Right lobe of liver (tissue), 6 donors: ENCODE measurements around the gene NMNAT2. TPM values are rescaled to one million over a fixed set of nuclear protein-coding genes. Genes with fewer than 3 reads are reported as not detected.

Source experiments
- ATAC-seq, 4 donors: fragments of 200-7000 bp; cut with Tn5 transposase; one replicate each; pipeline ENCODE4 v1.9.1; 2020; ENCODE audit warnings: mild to moderate bottlenecking in 4 of 4, moderate library complexity in 4 of 4
- DNase-seq, 3 donors: peaks; one replicate each; pipeline ENCODE4 v3.0.0-alpha.2; 2020
- H3K27ac ChIP-seq, 3 donors: fragments of 200-600 bp; one replicate each; pipeline ENCODE4 v1.8.0; 2022
- H3K27me3 ChIP-seq, 2 donors: fragments of 200-600 bp; one replicate each; pipeline ENCODE4 v1.8.0; 2022
- H3K36me3 ChIP-seq, 4 donors: fragments of 200-600 bp; sonication (generic) in 1 of 4; one replicate each; pipeline versions ENCODE4 v1.5.1 to v1.8.0; 2017 to 2022; ENCODE audit warnings: control low read depth in 1 of 4
- H3K4me1 ChIP-seq, 4 donors: fragments of 200-600 bp; sonication (generic) in 1 of 4; one replicate each; pipeline versions ENCODE4 v1.5.1 to v1.8.0; 2017 to 2022; ENCODE audit warnings: control low read depth in 1 of 4
- H3K4me3 ChIP-seq, 3 donors: fragments of 200-600 bp; one replicate each; pipeline ENCODE4 v1.8.0; 2022
- H3K9me3 ChIP-seq, 4 donors: fragments of 200-600 bp; sonication (generic) in 1 of 4; one replicate each; pipeline versions ENCODE4 v1.5.1 to v1.8.0; 2017 to 2022; ENCODE audit warnings: control low read depth in 1 of 4
- CTCF ChIP-seq, 4 donors: fragments of 200-600 bp in 3 of 4; fragments of 450-650 bp in 1 of 4; IDR thresholded peaks; one replicate each; pipeline versions ENCODE4 v1.5.1 to v1.8.0; 2016 to 2022; ENCODE audit warnings: antibody characterized with exemption in 4 of 4, mild to moderate bottlenecking in 2 of 4
- POLR2A ChIP-seq: fragments of 450-650 bp; IDR thresholded peaks from one replicate; pipeline ENCODE4 v1.6.1; 2017; ENCODE audit warnings: antibody characterized with exemption, mild to moderate bottlenecking
- WGBS: methylation state at CpG from one replicate; pipeline ENCODE4 v1.1.6; 2018; ENCODE audit warnings: low coverage, low lambda C conversion rate; ENCODE audit not compliant: insufficient coverage; ENCODE audit errors: missing lambda C conversion rate; 5-methylcytosine and 5-hydroxymethylcytosine counted together
- intact Hi-C, 2 donors: fragments of 100-400 bp; cut with DNase I; formaldehyde crosslinking; loops; one replicate each; pipeline versions ENCODE4 v1.11.2 to v1.14.1; 2022
- total RNA-seq, 6 experiments: library from RNA; depleted of rRNA in 2 of 6; stranded (reverse); fragments of >200 nt in 2 of 6; fragmentation: NEBNext Ultra II Directional in 3 of 6; extraction: Animal tissue kit (Norgen Biotek cat#: 25700) in 3 of 6; gene quantifications; one replicate each; pipeline versions ENCODE4 v1.1.0 to v1.2.4, GENCODE V29; 2016 to 2023
- donor health status: DM: no; HTN: yes; CAD: no.
- donor health status: DM: no; HTN: no; CAD: no.
- donor health status: DM: no; HTN: no; CAD: no.
- donor health status: DM: no; HTN: yes; CAD: no.
- donor health status: DM: no; HTN: yes; CAD: no.

NMNAT2 gene
- total RNA-seq, 6 experiments from 2014 or later: 0.06 to 0.07 (median 0.06) TPM; not detected in 3

GRCh38 chr1:183385340-183386144 lies 32.6 kb downstream of the NMNAT2 start:
- no peaks in the 10 kb centered on the region for H3K9me3 ChIP-seq
- no peaks in the 10 kb centered on the region for H3K4me1 ChIP-seq
- TF ChIP-seq POLR2A: no peak
- no peaks in the 10 kb centered on the region for H3K36me3 ChIP-seq
- ATAC-seq (no peak), DNase-seq (no peak)
- intact Hi-C loops: no loop called here
- no peaks in the 10 kb centered on the region for H3K27me3 ChIP-seq
- no peak overlapping the region for H3K4me3 ChIP-seq
- H3K27ac ChIP-seq: no peak overlapping the region
- WGBS: 73% methylated on average over 6 of the region's 6 CpGs

GRCh38 chr1:183379951-183380350 lies 38.2 kb downstream of the NMNAT2 start:
- ATAC-seq (no peak), DNase-seq (no peak)
- 81% methylated on average over 2 of the region's 2 CpGs for WGBS
- Histone ChIP-seq H3K4me1 (no peaks in the 10 kb centered on the region), H3K9me3 (no peaks in the 10 kb centered on the region), H3K27me3 (no peaks in the 10 kb centered on the region), H3K27ac (no peak overlapping the region), H3K4me3 (no peak overlapping the region), H3K36me3 (no peaks in the 10 kb centered on the region)
- no peak for TF ChIP-seq CTCF (IDR thresholded peaks at IDR 0.05)
- TF ChIP-seq POLR2A: no peak
- intact Hi-C loops: no loop called here

GRCh38 chr1:183375381-183375780 lies 42.8 kb downstream of the NMNAT2 start:
- no peak for ATAC-seq
- Histone ChIP-seq H3K27ac (no peak overlapping the region), H3K27me3 (no peaks in the 10 kb centered on the region), H3K36me3 (no peaks in the 10 kb centered on the region), H3K4me1 (no peaks in the 10 kb centered on the region), H3K9me3 (no peaks in the 10 kb centered on the region), H3K4me3 (no peak overlapping the region)
- intact Hi-C loops: no loop called here
- WGBS: 84% methylated on average over 2 of the region's 2 CpGs
- no peak for DNase-seq
- TF ChIP-seq POLR2A (no peak), CTCF (IDR thresholded peaks at IDR 0.05) (no peak)

- no peak overlapping the region for H3K4me3 ChIP-seq
- H3K9me3 ChIP-seq: no peaks in the 10 kb centered on the region
- DNase-seq: no peak
- H3K4me1 ChIP-seq: no peaks in the 10 kb centered on the region
- peak in 2 of 4 donors; percentile 16 to 61 for ATAC-seq
- 23% methylated on average over 2 of the region's 2 CpGs for WGBS
- H3K27me3 ChIP-seq: no peaks in the 10 kb centered on the region
- TF ChIP-seq POLR2A (no peak), CTCF (IDR thresholded peaks at IDR 0.05) (no peak)
- no peak overlapping the region for H3K27ac ChIP-seq
- intact Hi-C loops: no loop called here
- no peaks in the 10 kb centered on the region for H3K36me3 ChIP-seq
Measured at GRCh38 chr1:183374825-183375224, 43.4 kb downstream of the NMNAT2 start.

- intact Hi-C loops: no loop called here
- TF ChIP-seq POLR2A (no peak), CTCF (IDR thresholded peaks at IDR 0.05) (no peak)
Measured at GRCh38 chr1:183372586-183373230, 45.5 kb downstream of the NMNAT2 start.

More at GRCh38 chr1:183372586-183373230, 45.5 kb downstream of the NMNAT2 start:
- Histone ChIP-seq H3K9me3 (no peaks in the 10 kb centered on the region), H3K4me1 (no peaks in the 10 kb centered on the region), H3K27ac (no peak overlapping the region), H3K27me3 (no peaks in the 10 kb centered on the region), H3K4me3 (no peak overlapping the region), H3K36me3 (no peaks in the 10 kb centered on the region)
- WGBS: 76% methylated on average over 3 of the region's 4 CpGs
- DNase-seq (no peak), ATAC-seq (no peak)
